NK-92 (cell line): Measurements from ENCODE around the gene CBLC.
"Not testable (repeated sequence)": the region's sequence is repeated elsewhere in the genome, so short reads cannot be mapped to it uniquely, and the experiment has no call there.

ENCODE experiments used
- DNase-seq: peaks from one replicate; lab custom pipeline; 2025; ENCODE audit not compliant: unreplicated experiment; lab: John Stamatoyannopoulos, UW

The CBLC gene

DNA sequence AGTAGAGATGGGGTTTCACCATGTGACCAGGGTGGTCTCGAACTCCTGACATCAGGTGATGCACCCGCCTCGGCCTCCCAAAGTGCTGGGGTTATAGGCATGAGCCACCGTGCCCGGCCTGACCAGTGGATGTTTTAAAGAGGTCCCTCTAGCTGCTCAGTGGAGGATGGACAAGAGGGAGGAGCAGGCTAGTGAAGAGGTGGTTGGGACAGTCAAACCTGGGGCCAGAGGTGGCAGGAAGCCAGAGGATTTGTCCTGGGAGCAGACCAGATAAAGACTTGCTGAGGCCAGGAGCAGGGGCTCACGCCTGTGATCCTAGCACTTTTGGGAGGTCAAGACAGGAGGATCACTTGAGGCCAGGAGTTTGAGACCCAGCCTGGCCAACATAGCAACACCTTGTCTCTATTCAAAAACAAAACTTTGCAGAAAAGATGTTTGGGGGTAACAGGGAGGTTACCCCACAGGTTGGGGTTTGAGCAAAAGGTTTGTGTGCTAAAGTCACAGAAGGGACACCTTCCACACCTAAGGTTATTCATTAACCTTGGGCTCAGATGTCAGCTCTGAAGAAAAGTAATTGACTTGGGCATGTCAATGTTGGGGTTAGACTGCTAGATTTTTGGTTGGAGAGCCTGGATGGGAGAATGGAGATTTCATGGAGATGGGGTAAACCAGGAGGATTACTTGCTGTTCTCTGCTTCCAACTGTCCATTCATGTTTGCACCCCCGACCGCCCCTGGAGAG lies 40.2 kb downstream of the CBLC start:
- no peak for DNase-seq

DNA sequence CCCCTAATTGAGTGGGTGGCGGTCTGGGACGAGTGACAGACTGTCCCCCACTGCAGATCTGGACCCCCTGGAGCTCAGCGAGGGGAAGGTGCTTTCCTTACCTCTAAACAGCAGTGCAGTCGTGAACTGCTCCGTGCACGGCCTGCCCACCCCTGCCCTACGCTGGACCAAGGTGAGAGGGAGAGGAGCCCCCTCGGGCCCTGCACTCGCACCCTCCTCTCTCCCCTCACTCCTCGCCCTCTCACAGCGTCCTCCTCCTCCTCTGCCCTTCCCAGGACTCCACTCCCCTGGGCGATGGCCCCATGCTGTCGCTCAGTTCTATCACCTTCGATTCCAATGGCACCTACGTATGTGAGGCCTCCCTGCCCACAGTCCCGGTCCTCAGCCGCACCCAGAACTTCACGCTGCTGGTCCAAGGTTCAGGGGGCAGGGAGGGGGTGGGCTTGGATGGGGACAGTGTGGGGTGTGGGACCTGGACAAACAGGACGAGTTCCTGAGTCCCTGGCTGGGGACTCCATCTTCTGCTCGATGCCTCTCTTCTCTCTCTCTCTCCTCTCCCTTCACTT lies 40.9 kb downstream of the CBLC start:
- no peak for DNase-seq

DNA sequence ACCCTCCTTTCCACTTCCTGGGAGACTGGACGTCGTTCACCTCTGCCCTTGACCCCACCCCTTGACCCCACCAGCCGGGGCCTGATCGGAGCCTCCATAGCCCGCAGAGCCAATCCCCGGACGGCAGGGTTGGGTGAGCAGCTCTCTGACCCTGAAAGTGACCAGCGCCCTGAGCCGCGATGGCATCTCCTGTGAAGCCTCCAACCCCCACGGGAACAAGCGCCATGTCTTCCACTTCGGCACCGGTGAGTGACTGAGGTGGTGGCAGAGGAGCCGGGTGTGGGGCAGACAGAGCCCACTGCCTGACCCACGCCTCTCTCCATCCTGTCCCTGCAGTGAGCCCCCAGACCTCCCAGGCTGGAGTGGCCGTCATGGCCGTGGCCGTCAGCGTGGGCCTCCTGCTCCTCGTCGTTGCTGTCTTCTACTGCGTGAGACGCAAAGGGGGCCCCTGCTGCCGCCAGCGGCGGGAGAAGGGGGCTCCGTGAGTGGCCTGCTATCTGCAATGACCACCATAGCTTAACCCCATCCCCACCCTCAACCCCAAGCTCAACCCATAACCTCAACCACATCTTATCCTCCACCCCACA lies 41.6 kb downstream of the CBLC start:
- DNase-seq: no peak

DNA sequence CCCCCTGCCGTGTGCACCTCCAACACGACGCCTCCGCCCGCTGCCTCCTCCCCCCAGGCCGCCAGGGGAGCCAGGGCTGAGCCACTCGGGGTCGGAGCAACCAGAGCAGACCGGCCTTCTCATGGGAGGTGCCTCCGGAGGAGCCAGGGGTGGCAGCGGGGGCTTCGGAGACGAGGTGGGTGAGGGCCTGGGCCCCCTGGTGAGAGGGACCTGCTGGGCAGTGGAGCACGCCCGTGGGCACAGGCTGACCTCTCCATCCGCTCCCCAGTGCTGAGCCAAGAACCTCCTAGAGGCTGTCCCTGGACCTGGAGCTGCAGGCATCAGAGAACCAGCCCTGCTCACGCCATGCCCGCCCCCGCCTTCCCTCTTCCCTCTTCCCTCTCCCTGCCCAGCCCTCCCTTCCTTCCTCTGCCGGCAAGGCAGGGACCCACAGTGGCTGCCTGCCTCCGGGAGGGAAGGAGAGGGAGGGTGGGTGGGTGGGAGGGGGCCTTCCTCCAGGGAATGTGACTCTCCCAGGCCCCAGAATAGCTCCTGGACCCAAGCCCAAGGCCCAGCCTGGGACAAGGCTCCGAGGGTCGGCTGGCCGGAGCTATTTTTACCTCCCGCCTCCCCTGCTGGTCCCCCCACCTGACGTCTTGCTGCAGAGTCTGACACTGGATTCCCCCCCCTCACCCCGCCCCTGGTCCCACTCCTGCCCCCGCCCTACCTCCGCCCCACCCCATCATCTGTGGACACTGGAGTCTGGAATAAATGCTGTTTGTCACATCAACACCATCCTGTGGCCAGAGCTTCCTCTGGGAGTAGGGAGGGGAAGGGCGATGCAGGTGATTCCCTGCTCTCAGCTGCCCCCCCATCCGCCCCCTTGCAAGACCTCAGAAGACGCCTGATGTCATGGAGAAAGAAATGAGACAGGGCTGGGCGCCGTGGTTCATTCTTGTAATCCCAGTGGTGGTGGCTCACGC lies 43.2 kb downstream of the CBLC start:
- no peak for DNase-seq

DNA sequence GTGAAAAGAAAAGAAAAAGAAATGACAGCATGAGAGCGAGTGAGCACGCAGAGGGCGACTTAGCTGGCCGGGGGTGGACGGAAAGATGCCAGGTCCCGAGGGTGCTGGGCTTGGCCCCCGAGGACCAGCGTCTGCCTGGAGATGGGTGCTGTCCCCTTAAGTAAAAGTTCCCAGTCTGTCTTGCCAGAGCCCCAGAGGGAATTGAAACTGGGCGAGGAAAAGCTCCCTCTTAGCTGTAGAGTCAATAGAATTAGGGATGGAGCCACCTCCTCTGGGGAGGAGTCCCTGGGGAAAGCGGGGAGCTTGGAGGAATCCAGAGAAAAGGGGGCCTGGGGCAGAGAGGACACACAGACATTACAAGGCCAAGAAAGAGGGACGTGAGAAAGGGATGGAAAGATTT lies 44.5 kb downstream of the CBLC start:
- DNase-seq: no peak

DNA sequence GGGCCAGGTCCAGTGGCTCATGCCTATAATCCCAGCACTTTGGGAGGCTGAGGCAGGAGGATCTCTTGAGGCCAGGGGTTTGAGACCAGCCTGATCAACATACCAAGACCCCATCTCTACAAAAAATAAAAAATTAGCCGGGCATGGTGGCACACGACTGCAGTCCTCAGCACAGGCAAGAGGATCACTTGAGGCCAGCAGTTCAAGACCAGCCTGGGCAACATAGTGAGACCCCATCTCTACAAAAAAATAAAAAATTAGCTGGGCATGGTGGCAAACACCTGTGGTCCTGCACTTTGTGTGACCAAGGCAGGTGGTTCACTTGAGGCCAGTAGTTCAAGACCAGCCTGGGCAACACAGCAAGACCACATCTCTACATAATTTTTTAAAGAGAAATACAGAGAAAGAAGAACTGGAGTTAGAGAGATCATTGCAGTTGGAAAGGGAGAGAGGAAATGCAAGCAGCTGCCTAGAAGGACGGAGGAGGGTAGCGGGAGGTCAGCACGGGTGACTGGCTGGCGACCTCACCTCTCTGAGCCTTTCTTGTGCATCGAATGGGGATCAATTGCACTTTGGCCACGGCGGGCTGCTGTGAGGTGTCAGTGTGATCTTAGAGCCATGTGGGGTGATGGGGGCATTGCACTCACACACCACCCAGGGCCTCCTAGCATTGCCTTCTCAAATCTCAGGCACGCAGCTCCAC lies 45.1 kb downstream of the CBLC start:
- no peak for DNase-seq

DNA sequence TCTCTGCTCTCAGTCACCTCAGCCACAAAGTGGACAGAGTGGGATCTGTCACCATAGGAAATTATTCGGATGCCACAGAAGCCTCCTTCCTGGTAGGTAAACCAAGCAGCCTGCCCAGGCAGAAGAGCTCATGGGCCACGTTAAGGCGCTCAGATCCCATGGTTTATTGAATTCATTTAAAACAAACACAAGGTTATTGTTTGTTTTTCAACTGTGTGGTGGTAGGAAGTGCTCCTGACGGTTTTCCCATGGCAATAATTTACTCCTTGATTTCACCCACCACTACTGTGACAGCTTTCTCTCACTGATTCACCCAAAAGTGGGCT lies 45.6 kb downstream of the CBLC start:
- DNase-seq: no peak

DNA sequence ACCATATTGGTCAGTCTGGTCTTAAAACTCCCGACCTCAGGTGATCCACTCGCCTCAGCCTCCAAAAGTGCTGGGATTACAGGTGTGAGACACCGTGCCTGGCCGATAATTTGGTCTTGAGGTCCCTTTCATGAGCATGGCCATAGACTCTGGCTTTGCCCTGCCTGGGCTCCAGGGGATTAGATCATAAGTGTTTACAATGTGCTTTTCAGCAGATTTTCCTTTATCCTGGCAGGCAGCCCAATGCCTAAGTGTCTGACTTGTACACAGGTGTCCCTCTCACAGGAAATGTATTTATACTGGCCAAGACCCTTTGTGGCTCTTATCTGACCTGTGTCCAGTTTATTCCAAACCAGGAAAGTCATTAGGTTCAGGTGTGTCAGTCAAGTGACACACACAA lies 47.1 kb downstream of the CBLC start:
- DNase-seq: no peak

DNA sequence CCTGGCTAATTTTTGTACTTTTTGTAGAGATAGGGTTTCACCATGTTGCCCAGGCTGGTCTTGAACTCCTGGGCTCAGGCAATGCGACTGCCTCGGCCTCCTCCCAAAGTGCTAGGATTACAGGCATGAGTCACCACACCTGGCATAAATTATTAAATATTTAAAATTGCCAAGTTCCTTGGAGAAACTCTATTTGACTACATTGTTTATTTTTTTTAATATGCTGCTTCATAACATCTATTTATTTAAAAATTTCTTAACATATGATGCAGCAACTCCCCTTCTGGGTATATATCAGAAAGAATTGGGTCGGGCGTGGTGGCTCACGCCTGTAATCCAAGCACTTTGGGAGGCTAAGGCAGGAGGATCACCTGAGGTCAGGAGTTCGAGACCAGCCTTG lies 55.2 kb downstream of the CBLC start:
- not testable (repeated sequence) for DNase-seq

DNA sequence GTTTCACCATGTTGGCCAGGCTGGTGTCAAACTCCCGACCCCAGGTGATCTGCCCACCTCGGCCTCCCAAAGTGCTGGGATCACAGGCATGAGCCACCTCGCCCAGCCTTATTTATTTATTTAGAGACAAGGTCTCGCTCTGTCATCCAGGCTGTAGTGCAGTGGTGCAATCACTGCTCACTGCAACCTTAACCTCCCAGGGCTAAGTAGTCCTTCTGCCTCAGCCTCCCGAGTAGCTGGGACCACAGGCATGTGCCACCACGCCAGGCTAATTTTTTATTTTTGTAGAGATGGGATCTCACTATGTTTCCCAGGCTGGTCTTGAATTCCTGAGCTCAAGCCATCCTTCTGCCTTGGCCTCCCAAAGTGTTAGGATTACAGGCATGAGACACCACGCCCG lies 56.7 kb downstream of the CBLC start:
- DNase-seq: not testable (repeated sequence)

DNA sequence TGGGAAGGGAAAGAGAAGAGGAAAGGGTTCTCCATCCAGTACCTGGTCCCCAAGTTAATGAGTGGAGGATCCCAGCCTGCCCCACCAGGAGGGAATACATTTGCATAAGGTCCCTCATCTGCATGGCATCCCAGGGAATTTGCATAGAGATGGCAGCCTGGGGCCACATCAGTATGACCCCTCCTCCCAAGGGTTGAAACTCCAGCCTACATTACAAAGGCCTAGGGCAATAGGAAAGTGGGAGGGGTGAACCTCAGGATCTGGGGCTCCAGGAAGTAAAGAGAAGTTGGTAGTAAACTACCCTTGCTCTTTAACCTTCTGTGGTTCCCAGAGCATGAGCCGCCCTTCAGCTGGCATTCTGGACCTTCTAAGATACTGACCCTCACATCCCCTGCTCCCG lies 61.6 kb downstream of the CBLC start:
- no peak for DNase-seq

DNA sequence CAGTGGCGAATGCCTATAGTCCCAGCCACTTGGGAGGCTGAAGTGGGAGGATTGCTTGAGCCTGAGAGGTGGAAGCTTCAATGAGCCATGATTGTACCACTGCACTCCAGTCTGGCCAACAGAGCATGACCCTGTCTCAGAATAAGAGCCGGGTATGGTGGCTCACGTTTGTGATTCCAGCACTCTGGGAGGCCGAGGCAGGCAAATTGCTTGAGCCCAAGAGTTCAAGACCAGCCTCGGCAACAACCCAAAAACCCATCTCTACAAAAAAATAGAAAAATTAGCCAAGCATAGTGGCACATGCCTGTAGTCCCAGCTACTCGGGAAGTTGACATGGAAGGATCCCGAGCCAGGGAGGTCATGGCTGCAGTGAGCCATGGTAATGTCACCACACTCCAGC lies 63.1 kb downstream of the CBLC start:
- no peak for DNase-seq

DNA sequence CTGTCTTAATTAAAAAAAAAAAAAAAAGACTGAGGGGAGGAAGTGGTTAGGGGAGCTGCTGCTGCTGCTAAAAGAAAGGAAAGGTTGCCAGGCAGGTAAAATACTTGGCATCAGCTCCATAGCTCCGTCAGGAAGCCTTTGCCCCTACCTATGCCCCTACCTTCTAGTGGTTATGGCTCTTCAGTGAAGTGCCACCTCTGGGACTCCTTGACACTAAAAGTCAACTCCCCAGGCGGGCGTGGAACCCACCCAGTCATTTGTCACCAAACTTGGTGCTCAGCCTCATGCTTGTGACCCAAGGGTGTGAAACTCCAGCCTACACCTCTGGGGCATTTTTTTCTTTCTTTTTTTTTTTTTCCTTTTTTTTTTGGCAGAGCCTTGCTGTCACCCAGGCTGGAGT lies 63.5 kb downstream of the CBLC start:
- no peak for DNase-seq

DNA sequence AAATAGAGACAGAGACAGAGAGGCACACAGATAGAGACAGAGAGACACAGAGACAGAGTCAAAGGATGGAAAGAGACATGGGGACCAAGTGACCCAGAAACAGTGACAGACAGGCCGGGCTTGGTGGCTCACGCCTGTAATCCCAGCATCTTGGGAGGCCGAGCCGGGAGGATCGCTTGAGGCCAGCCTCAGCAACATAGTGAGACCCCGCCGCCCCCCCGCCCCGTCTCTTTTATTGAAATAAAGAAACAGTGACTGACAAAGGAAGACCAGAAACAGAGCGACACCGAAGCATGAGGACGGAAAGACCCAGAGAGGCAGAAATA lies 67.6 kb downstream of the CBLC start:
- DNase-seq: no peak

DNA sequence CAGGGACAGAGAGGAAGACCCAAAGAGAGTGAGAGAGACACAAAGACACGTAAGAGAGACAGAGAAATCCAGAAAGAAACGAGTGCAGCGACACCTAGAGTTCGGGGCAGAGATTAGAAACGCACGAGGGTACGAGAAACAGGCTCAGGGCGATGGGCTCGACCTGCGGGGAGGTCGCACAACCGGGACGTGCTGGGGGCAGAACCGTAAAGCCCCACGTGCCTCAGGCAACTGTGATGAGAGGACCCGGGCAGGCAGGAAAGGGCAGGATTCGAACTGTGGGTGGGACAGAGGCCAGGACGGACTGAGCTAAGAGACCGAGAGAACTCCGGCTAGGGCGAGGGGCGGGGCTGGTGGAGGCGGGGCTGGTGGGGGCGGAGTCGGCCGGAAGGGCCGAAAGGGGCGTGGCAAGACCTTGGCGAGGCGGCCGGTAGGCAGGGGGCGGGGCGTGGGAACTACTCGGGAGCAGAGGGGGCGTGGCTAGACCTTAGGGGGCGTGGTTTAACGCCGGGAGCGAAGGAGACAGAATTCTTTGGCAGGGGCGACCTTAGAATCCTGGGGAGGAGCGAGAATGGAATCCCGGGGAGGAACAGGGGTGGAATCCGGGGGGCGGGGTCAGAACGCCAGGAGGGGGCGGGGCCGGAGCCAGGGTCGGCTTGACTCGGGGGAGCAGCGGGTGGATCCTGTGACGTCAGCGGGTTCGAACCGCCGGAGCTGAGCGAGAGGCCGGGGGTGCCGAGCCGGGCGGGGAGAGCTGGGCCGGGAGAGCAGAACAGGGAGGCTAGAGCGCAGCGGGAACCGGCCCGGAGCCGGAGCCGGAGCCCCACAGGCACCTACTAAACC lies 68.1 kb downstream of the CBLC start, which contains the start of gene NECTIN2:
TSS of gene NECTIN2 (plus strand) at position 686 of the 843 bp plus-strand sequence. CDS start 229 bp downstream, outside the sequence.
- no peak for DNase-seq

DNA sequence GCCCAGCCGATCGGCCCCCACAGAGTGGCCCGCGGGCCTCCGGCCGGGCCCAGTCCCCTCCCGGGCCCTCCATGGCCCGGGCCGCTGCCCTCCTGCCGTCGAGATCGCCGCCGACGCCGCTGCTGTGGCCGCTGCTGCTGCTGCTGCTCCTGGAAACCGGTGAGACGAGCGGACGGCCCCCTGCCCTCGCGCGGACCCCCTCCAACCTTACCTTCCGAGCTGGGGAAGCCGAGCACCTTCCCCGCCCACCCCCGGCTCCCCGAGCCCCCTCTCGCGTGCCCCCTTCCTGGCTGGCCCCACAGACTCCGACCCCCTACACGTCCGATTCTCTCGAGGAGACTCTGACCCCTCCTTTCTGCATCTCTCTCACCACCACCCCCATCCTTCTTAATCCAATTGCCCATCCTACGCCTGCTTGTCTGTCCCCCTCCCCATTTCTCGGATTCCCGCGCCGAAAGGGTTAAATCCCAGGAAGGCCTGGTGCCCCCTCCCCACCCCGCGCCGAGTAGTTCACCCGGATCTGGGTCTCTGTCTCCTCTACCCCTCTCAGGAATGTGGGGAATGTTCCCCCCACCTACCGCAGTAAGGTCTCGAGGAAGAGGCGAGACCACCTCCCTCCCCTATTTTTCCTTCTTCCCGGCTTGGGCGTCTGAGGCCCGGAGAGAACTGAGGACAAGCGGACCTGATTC lies 68.9 kb downstream of the CBLC start:
- no peak for DNase-seq

DNA sequence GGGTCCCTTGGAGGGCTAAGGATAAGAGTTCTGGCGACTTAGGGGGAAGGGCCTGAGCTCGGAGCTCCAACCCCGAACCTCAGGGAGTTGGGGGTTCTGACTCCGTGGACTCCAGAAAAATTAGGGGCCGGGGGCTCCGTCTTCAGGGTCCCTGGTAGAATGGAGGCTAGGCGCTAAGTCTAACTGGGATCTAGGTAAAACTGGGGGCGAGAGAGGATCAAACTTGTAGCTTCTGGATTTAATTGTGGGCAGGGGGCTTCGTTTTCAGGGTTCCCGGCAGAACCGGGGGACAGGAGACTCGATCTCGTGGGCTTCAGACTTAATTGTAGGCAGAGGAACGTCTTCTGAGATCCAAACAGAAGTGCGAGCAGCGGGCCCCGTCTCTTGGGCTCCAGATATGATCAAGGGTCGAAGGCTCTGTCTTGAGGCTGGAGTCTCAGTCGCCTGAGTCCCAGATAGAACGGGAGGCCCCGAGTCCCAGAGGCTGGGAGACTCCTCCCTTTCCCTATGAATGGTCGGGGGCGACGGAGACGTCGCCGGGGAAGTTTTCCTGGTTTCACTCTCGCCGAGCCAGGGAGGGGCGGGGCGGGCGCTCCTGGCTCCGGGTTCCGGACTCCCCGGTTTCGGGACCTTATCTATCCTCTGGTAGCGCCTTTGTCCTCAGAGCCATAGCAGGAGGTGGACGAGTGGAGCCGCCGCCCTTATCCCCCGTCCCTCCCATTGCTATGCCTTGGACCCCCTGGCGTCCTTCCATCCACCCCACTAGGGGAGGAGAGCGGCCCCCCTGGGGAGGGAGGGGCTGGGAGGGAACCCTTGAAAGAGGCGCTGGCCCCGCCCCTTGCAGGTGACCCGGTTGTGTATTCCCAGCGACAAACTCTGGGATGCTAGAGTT lies 69.7 kb downstream of the CBLC start:
- no peak for DNase-seq

DNA sequence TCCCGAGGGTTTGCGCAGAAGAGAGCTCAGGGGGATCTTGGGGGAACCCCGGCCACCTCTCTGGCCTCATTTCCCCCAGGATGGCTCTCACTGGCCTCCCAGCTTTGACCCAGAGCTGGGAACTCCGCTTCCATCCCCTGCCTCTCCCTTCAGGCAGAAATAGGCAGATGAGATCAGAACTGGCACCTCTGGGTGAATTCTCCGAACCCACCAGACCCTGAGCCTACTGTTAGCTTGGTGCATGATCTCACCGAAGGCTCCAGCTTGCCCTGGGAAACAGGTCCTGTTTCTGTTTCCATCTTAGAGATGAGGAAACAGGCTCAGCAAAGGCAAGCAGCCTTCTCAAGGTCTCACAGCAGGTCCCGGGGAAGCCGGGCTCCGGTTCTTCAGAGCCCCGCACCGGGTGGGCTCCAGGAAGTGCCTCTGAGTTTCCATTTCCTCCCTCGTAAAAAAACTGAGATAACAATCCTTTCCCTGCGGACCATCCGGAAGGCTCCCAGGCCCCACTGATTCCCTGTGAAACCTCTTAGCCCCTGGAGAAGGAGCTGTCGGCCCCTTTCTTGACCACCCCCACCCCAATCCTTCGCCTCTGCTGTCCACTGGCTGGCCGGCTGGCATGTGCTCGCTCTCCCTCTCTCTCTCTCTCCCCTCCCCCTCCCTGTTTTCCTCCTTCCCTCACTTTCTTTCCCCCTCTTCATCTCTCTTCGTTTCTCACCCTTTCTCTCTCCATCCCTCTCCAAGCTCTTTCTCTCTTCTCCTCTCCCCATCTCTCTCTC lies 70.5 kb downstream of the CBLC start:
- DNase-seq: no peak
